Activated naive CD4-positive, alpha-beta T cell (primary cell): ENCODE results near the gene MAN2A2.

Source experiments
- DNase-seq, 4 experiments: peaks; one replicate each; lab custom pipeline; 2025; lab: John Stamatoyannopoulos, UW

The MAN2A2 gene

DNA sequence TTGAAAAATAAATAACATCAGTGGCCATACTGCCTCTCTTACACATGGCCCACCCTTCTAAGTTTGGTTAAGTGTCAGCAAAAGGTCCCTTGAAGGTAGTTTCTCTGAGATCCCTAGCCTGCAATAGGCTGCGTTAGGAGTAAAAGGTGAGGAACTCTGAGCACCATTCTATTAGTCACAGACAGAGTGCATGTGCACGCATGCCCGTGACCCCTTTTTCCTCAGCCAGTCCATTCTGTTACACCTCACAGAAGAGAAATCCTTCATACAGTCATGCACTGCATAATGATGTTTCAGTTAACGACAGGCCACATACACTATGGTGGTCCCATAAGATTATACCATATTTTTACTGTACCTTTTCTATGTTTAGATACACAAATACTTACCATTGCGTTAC, 64.1 kb downstream of the MAN2A2 start:
- DNase-seq = no peak

- no peak for DNase-seq
These were observed 65.3 kb downstream of the MAN2A2 start for GRCh38 chr15:90968434-90968833.

GRCh38 chr15:90970274-90970673, 67.2 kb downstream of the MAN2A2 start:
- DNase-seq = no peak

DNA sequence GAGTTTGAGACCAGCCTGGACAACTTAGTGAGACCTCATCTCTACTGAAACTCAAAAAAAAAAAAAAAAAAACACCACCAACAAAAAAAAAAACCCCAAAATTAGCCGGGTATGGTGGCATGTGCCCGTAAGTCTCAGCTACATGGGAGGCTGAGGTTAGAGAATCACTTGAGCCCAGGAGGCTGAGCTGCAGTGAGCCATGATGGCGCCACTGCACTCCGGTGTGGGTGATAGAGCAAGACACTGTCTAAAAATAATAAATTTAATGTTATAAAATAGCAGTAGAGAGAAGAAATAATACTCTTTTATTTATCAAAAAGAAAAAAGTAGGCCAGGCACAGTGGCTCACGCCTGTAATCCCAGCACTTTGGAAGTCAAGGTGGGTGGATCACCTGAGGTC, 69.0 kb downstream of the MAN2A2 start:
- no peak for DNase-seq
